Lower leg skin (tissue), 3 donors: ENCODE data around the gene METTL24.

Source experiments
- POLR2A ChIP-seq, 2 donors: fragments of 450-650 bp; IDR thresholded peaks; one replicate each; pipeline ENCODE4 v1.6.1; 2016 to 2017; ENCODE audit warnings: antibody characterized with exemption in 2 of 2, mild to moderate bottlenecking in 1 of 2, moderate library complexity in 1 of 2
- TF ChIP-seq, protein P1 (sequence below), 3 donors: fragments of 450-650 bp; IDR thresholded peaks; one replicate each; pipeline ENCODE4 v1.5.1; 2016; ENCODE audit warnings: antibody characterized with exemption in 3 of 3, mild to moderate bottlenecking in 3 of 3, moderate library complexity in 2 of 3

DNA sequence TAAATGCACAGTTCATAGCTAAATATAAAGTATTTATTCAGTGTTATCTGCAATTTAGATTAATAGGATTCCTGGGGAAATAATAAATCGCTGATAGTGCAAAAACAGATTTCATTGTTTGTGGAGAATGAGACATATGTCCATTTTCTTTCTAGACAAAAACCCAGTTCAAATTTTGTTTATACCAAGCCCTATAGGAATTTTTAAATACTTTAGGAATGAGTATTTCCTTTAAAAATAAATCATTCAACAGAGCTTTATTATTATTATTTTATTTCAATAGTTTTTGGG is 86.5 kb downstream of the METTL24 start:
- no peak for TF ChIP-seq POLR2A (IDR thresholded peaks at IDR 0.05)
- TF ChIP-seq, protein P1, sequence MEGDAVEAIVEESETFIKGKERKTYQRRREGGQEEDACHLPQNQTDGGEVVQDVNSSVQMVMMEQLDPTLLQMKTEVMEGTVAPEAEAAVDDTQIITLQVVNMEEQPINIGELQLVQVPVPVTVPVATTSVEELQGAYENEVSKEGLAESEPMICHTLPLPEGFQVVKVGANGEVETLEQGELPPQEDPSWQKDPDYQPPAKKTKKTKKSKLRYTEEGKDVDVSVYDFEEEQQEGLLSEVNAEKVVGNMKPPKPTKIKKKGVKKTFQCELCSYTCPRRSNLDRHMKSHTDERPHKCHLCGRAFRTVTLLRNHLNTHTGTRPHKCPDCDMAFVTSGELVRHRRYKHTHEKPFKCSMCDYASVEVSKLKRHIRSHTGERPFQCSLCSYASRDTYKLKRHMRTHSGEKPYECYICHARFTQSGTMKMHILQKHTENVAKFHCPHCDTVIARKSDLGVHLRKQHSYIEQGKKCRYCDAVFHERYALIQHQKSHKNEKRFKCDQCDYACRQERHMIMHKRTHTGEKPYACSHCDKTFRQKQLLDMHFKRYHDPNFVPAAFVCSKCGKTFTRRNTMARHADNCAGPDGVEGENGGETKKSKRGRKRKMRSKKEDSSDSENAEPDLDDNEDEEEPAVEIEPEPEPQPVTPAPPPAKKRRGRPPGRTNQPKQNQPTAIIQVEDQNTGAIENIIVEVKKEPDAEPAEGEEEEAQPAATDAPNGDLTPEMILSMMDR (IDR thresholded peaks at IDR 0.05): no peak
